Astrocyte of the cerebellum (primary cell): ENCODE results near the gene CLIC3.

Experiments used
- DNase-seq: peaks from one replicate; pipeline ENCODE4 v3.0.0-alpha.2; 2011; ENCODE audit warnings: low read depth
- H3K4me3 ChIP-seq: 2 replicates; pipeline ENCODE4 v1.5.1; 2011; ENCODE audit warnings: mild to moderate bottlenecking, low read depth, low read length, moderate library complexity
- CTCF ChIP-seq: IDR thresholded peaks from 2 replicates; pipeline ENCODE4 v1.5.1; 2012; ENCODE audit warnings: low read length, low read depth, moderate library complexity, mild to moderate bottlenecking; ENCODE audit errors: missing control alignments
- in situ Hi-C: cut with HindIII; loops from 2 replicates; pipeline ENCODE4 v1.10.0; 2017; ENCODE audit warnings: low sequenced_read_pairs

CLIC3 gene

GRCh38 chr9:137041124-137041523, 44.8 kb upstream of the CLIC3 start:
- no peak overlapping the region for H3K4me3 ChIP-seq
- in situ Hi-C loops: loop anchor here (25.0 kb wide), 1 partner anchor 254 kb away; the partner anchor contains the start of genes CCDC183 and TMEM141
- TF ChIP-seq CTCF: no peak
- DNase-seq: no peak

GRCh38 chr9:137040568-137040967, 44.2 kb upstream of the CLIC3 start:
- no peak overlapping the region for H3K4me3 ChIP-seq
- no peak for TF ChIP-seq CTCF
- in situ Hi-C loops: loop anchor here (25.0 kb wide), 1 partner anchor 253 kb away; the partner anchor contains the start of genes CCDC183 and TMEM141
- no peak for DNase-seq

- no peak overlapping the region for H3K4me3 ChIP-seq
These were observed 43.4 kb upstream of the CLIC3 start for GRCh38 chr9:137039611-137040366.

GRCh38 chr9:137038916-137039315, 42.5 kb upstream of the CLIC3 start:
- no peak overlapping the region for H3K4me3 ChIP-seq
- DNase-seq: no peak
- in situ Hi-C loops: loop anchor here (25.0 kb wide), 1 partner anchor 252 kb away; the partner anchor contains the start of genes CCDC183 and TMEM141
- no peak for TF ChIP-seq CTCF

More at GRCh38 chr9:137039611-137040366, 43.4 kb upstream of the CLIC3 start:
- TF ChIP-seq CTCF: no peak
- no peak for DNase-seq
- in situ Hi-C loops: loop anchor here (25.0 kb wide), 1 partner anchor 252 kb away; the partner anchor contains the start of genes CCDC183 and TMEM141

GRCh38 chr9:137037483-137037882, 41.1 kb upstream of the CLIC3 start:
- TF ChIP-seq CTCF: no peak
- in situ Hi-C loops: loop anchor here (25.0 kb wide), 1 partner anchor 250 kb away; the partner anchor contains the start of genes CCDC183 and TMEM141
- no peak for DNase-seq
- H3K4me3 ChIP-seq: no peak overlapping the region

- DNase-seq: no peak
- in situ Hi-C loops: loop anchor here (25.0 kb wide), 1 partner anchor 250 kb away; the partner anchor contains the start of genes CCDC183 and TMEM141
- no peak for TF ChIP-seq CTCF
- H3K4me3 ChIP-seq: no peak overlapping the region
These were observed 40.7 kb upstream of the CLIC3 start for GRCh38 chr9:137037035-137037434.
